RWPE2 (cell line): ENCODE results near the gene TGM5.

ENCODE experiments used
- ATAC-seq: fragments of 200-7000 bp; cut with Tn5 transposase; 3 replicates; pipeline ENCODE4 v1.9.1; 2021; ENCODE audit warnings: low read depth
- DNase-seq: peaks from one replicate; pipeline ENCODE4 v3.0.0-alpha.2; 2020; ENCODE audit warnings: low spot score
- H3K27ac ChIP-seq: fragments of 450-650 bp; 2 replicates; pipeline ENCODE4 v1.5.1; 2017; ENCODE audit warnings: mild to moderate bottlenecking; ENCODE audit not compliant: poor library complexity, severe bottlenecking
- H3K27me3 ChIP-seq: fragments of 250-450 bp; sonication (Bioruptor Pico); 2 replicates; pipeline ENCODE4 v1.5.1; 2021; ENCODE audit warnings: mild to moderate bottlenecking, moderate library complexity; ENCODE audit not compliant: insufficient read depth, poor library complexity, severe bottlenecking
- H3K36me3 ChIP-seq: fragments of 250-450 bp; sonication (Bioruptor Pico); 2 replicates; pipeline ENCODE4 v1.5.1; 2020; ENCODE audit warnings: low read depth, mild to moderate bottlenecking, moderate library complexity
- H3K4me1 ChIP-seq: fragments of 250-450 bp; sonication (Bioruptor Pico); 2 replicates; pipeline ENCODE4 v1.5.1; 2021; ENCODE audit warnings: mild to moderate bottlenecking, moderate library complexity; ENCODE audit not compliant: insufficient read depth, poor library complexity, severe bottlenecking
- H3K4me3 ChIP-seq: fragments of 250-450 bp; sonication (Bioruptor Pico); 2 replicates; pipeline ENCODE4 v1.5.1; 2021; ENCODE audit warnings: mild to moderate bottlenecking, moderate library complexity; ENCODE audit not compliant: severe bottlenecking
- H3K9me3 ChIP-seq: fragments of 250-450 bp; sonication (Bioruptor Pico); 2 replicates; pipeline ENCODE4 v1.5.1; 2021; ENCODE audit warnings: mild to moderate bottlenecking, moderate library complexity; ENCODE audit not compliant: severe bottlenecking
- CTCF ChIP-seq: fragments of 450-650 bp; IDR thresholded peaks from one replicate; pipeline ENCODE4 v1.5.1; 2017; ENCODE audit warnings: mild to moderate bottlenecking, moderate library complexity; ENCODE audit not compliant: poor library complexity, severe bottlenecking

Gene TGM5

GRCh38 chr15:43219929-43220928 is 46.5 kb downstream of the TGM5 start:
- peak overlapping the region; percentile 7 for H3K27ac ChIP-seq
- H3K27me3 ChIP-seq, result no peaks in the 10 kb centered on the region
- no peak for TF ChIP-seq CTCF
- H3K9me3 ChIP-seq, result no peaks in the 10 kb centered on the region
- peak; percentile 33 for DNase-seq
- peaks cover 10% of the 10 kb centered on the region for H3K4me1 ChIP-seq
- no peak overlapping the region for H3K4me3 ChIP-seq
- no peaks in the 10 kb centered on the region for H3K36me3 ChIP-seq
- ATAC-seq, result no peak

- peak; percentile 86 for DNase-seq
- Histone ChIP-seq H3K4me1 (peaks cover 10% of the 10 kb centered on the region), H3K36me3 (no peaks in the 10 kb centered on the region), H3K9me3 (no peaks in the 10 kb centered on the region), H3K27ac (peak overlapping the region; percentile 7), H3K27me3 (no peaks in the 10 kb centered on the region), H3K4me3 (no peak overlapping the region)
- peak; percentile 41 for TF ChIP-seq CTCF
- ATAC-seq, result peak; percentile 94
Observed at GRCh38 chr15:43218908-43219706, 47.6 kb downstream of the TGM5 start.

GRCh38 chr15:43215961-43216360 is 50.8 kb downstream of the TGM5 start:
- H3K27ac ChIP-seq, result no peak overlapping the region
- peak; percentile 40; the same call in 2 of the 3 replicates for ATAC-seq
- H3K4me1 ChIP-seq, result peaks cover 10% of the 10 kb centered on the region
- DNase-seq, result peak; percentile 41
- no peaks in the 10 kb centered on the region for H3K36me3 ChIP-seq
- H3K9me3 ChIP-seq, result no peaks in the 10 kb centered on the region
- no peak for TF ChIP-seq CTCF
- H3K4me3 ChIP-seq, result no peak overlapping the region
- no peaks in the 10 kb centered on the region for H3K27me3 ChIP-seq

GRCh38 chr15:43214592-43215295 is 52.0 kb downstream of the TGM5 start:
- DNase-seq (peak; percentile 55), ATAC-seq (no peak)
- no peak overlapping the region for H3K4me3 ChIP-seq
- H3K27me3 ChIP-seq, result no peaks in the 10 kb centered on the region
- H3K27ac ChIP-seq, result no peak overlapping the region
- H3K36me3 ChIP-seq, result no peaks in the 10 kb centered on the region
- H3K4me1 ChIP-seq, result peaks cover 8% of the 10 kb centered on the region
- no peaks in the 10 kb centered on the region for H3K9me3 ChIP-seq
- TF ChIP-seq CTCF, result no peak
